IPS-15b (cell line): Measurements from ENCODE around the gene CALN1.
"Not testable (repeated sequence)": the region's sequence is repeated elsewhere in the genome, so short reads cannot be mapped to it uniquely, and the experiment has no call there.

Experiments used
- H3K27me3 ChIP-seq: one replicate; pipeline ENCODE4 v1.6.1; 2013; ENCODE audit warnings: low read length; ENCODE audit not compliant: control insufficient read depth, insufficient read depth
- H3K36me3 ChIP-seq: one replicate; pipeline ENCODE4 v1.6.1; 2013; ENCODE audit warnings: low read length; ENCODE audit not compliant: control insufficient read depth, insufficient read depth
- H3K4me1 ChIP-seq: one replicate; pipeline ENCODE4 v1.6.1; 2013; ENCODE audit warnings: mild to moderate bottlenecking, low read length; ENCODE audit not compliant: control insufficient read depth, insufficient read depth
- H3K4me3 ChIP-seq: one replicate; pipeline ENCODE4 v1.5.1; 2013; ENCODE audit warnings: low read depth, low read length
- H3K9ac ChIP-seq: one replicate; pipeline ENCODE4 v1.6.1; 2013; ENCODE audit warnings: low read depth, mild to moderate bottlenecking, low read length
- H3K9me3 ChIP-seq: one replicate; pipeline ENCODE4 v1.6.1; 2013; ENCODE audit warnings: mild to moderate bottlenecking, low read length; ENCODE audit not compliant: control insufficient read depth, insufficient read depth

CALN1 gene

GRCh38 chr7:72412121-72412618, at the start of gene CALN1:
Gene CALN1 (minus strand): TSS chr7:72412338.
- H3K9me3 ChIP-seq, H3K27me3 ChIP-seq, H3K4me3 ChIP-seq, H3K36me3 ChIP-seq, H3K9ac ChIP-seq, H3K4me1 ChIP-seq: not testable (repeated sequence)

DNA sequence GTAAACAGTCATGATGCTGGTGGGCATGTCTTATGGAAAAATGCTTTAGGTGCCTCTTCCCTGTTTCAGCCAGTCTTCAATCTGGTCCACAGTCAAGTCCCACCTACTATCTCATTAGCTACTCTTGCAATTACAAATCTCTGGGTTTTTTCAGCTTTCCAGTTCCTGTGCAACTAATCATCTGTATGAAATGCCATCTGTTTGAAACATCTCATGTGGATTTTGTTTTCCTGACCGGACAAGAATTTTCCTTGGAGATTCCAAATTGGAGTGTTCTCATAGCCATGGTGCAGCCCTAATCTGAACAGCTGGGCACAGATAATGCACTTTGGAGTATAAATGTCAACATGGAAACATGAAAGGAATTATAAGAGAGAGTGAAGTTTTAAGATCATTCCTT, 41.3 kb upstream of the CALN1 start:
- Histone ChIP-seq H3K9me3 (peaks cover 7% of the 10 kb centered on the region), H3K4me3 (no peak overlapping the region), H3K9ac (no peak overlapping the region), H3K27me3 (no peaks in the 10 kb centered on the region), H3K4me1 (no peaks in the 10 kb centered on the region), H3K36me3 (no peaks in the 10 kb centered on the region)

DNA sequence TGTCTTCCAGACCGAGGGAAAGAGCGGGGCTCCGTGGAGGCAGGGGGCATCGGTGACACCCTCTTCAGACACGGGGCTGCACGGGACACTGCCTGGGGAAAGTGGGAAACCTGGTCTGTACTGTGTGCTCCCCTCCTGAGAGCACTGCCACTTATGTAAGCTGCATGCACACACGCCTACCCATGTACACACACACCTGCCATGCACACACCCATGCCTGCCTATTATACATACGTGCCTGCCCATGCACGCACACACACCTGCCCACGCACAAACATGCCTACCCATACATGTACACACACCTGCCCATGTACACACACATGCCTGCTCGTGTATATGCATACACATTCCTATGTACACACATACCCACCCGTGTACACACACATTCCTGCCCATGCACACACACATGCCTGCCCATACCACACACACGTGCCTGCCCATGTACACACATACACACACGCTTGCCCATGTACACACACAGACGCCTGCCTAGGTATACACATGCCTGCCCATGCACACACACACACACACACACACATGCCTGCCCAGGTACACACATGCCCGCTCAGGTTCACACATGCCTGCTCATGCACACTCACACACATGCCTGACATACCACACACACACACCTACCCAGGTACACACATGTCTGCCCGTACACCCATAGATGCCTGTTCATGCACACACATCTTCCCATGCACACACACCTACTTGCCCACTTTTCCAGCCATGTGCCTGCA, 35.5 kb upstream of the CALN1 start:
- H3K27me3 ChIP-seq, result no peaks in the 10 kb centered on the region
- no peak overlapping the region for H3K4me3 ChIP-seq
- H3K9me3 ChIP-seq, result no peaks in the 10 kb centered on the region
- peaks cover 2% of the 10 kb centered on the region for H3K4me1 ChIP-seq
- no peaks in the 10 kb centered on the region for H3K36me3 ChIP-seq
- H3K9ac ChIP-seq, result no peak overlapping the region

GRCh38 chr7:72446591-72447462, 34.7 kb upstream of the CALN1 start:
- H3K27me3 ChIP-seq, result no peaks in the 10 kb centered on the region
- H3K4me1 ChIP-seq, result peaks cover 2% of the 10 kb centered on the region
- no peaks in the 10 kb centered on the region for H3K36me3 ChIP-seq
- no peak overlapping the region for H3K9ac ChIP-seq
- H3K4me3 ChIP-seq, result no peak overlapping the region
- no peaks in the 10 kb centered on the region for H3K9me3 ChIP-seq

GRCh38 chr7:72446131-72446530, 34.0 kb upstream of the CALN1 start:
- Histone ChIP-seq H3K4me3 (no peak overlapping the region), H3K4me1 (peaks cover 2% of the 10 kb centered on the region), H3K9ac (no peak overlapping the region), H3K9me3 (no peaks in the 10 kb centered on the region), H3K36me3 (no peaks in the 10 kb centered on the region), H3K27me3 (no peaks in the 10 kb centered on the region)

- Histone ChIP-seq H3K4me1 (peaks cover 2% of the 10 kb centered on the region), H3K36me3 (no peaks in the 10 kb centered on the region), H3K4me3 (no peak overlapping the region), H3K27me3 (no peaks in the 10 kb centered on the region), H3K9me3 (no peaks in the 10 kb centered on the region), H3K9ac (no peak overlapping the region)
Observed at GRCh38 chr7:72445580-72445979, 33.4 kb upstream of the CALN1 start.

GRCh38 chr7:72445075-72445474, 32.9 kb upstream of the CALN1 start:
- H3K9me3 ChIP-seq, result no peaks in the 10 kb centered on the region
- no peak overlapping the region for H3K4me3 ChIP-seq
- H3K4me1 ChIP-seq, result peaks cover 2% of the 10 kb centered on the region
- no peaks in the 10 kb centered on the region for H3K27me3 ChIP-seq
- H3K9ac ChIP-seq, result no peak overlapping the region
- H3K36me3 ChIP-seq, result no peaks in the 10 kb centered on the region

GRCh38 chr7:72444026-72444776, 32.1 kb upstream of the CALN1 start:
- Histone ChIP-seq H3K27me3 (no peaks in the 10 kb centered on the region), H3K9me3 (no peaks in the 10 kb centered on the region), H3K4me1 (peaks cover 2% of the 10 kb centered on the region), H3K4me3 (no peak overlapping the region), H3K9ac (no peak overlapping the region), H3K36me3 (no peaks in the 10 kb centered on the region)

DNA sequence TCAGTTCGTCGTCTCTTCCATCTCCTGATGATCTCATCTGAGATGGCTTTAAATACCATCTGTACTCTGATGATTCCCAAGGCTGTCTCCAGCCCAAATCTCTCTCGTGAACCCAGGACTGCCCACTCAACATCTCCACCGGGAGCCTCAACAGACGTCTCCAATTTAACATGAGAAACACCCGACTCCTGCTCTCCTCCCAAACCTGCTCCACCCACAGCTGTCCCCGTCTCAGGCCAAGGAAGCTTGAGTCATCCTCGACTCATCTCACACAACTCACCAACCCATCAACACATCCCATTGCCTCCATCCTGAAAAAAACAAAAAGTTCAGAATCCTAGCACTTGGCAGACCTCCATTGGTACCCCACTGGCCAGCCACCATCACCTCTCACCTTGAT, 29.7 kb upstream of the CALN1 start:
- H3K4me3 ChIP-seq, result no peak overlapping the region
- H3K36me3 ChIP-seq, result no peaks in the 10 kb centered on the region
- H3K9me3 ChIP-seq, result no peaks in the 10 kb centered on the region
- peaks cover 2% of the 10 kb centered on the region for H3K4me1 ChIP-seq
- H3K9ac ChIP-seq, result no peak overlapping the region
- no peaks in the 10 kb centered on the region for H3K27me3 ChIP-seq

DNA sequence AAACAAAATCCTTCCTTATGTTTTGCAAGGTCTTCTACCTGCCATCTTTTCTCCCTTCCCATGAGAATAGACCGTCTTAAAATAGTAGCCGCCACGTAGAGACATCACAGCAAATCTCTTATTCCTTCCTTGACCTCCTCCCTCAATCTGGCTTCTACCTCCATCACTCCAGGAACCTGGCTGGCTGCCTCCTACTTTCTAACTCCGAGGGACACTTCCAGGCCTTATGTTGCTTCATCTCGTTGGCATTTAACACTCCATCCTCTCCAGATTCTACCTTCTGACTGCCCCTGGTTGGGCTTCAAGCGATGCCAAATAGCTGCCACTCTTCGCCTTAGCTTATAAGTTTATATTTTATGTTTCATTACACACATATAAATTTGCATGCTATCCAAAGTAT, 26.4 kb upstream of the CALN1 start:
- no peaks in the 10 kb centered on the region for H3K27me3 ChIP-seq
- H3K9ac ChIP-seq, result no peak overlapping the region
- no peaks in the 10 kb centered on the region for H3K9me3 ChIP-seq
- H3K36me3 ChIP-seq, result no peaks in the 10 kb centered on the region
- H3K4me3 ChIP-seq, result no peak overlapping the region
- no peaks in the 10 kb centered on the region for H3K4me1 ChIP-seq

GRCh38 chr7:72437610-72438009, 25.5 kb upstream of the CALN1 start:
- Histone ChIP-seq H3K9ac (no peak overlapping the region), H3K9me3 (no peaks in the 10 kb centered on the region), H3K27me3 (no peaks in the 10 kb centered on the region), H3K4me3 (no peak overlapping the region), H3K4me1 (no peaks in the 10 kb centered on the region), H3K36me3 (no peaks in the 10 kb centered on the region)
